Measurements from ENCODE around the gene FAM151B.
A peak's percentile ranks its signal among the peaks of the same experiment; 100 is the strongest.
"Not testable (repeated sequence)": the region's sequence is repeated elsewhere in the genome, so short reads cannot be mapped to it uniquely, and the experiment has no call there.

FAM151B gene, protein sequence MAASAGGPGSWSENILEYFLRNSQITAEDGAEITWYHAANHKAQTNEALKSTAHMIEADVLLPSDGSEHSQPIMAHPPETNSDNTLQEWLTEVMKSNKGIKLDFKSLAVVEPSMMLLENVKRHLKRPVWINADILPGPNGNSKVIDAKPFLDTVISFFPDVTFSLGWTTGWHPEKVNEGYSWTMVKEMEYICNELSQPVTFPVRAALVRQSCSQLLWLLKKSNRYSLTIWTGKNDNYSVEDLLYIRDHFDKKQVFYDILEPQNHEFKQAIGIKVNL

DNA sequence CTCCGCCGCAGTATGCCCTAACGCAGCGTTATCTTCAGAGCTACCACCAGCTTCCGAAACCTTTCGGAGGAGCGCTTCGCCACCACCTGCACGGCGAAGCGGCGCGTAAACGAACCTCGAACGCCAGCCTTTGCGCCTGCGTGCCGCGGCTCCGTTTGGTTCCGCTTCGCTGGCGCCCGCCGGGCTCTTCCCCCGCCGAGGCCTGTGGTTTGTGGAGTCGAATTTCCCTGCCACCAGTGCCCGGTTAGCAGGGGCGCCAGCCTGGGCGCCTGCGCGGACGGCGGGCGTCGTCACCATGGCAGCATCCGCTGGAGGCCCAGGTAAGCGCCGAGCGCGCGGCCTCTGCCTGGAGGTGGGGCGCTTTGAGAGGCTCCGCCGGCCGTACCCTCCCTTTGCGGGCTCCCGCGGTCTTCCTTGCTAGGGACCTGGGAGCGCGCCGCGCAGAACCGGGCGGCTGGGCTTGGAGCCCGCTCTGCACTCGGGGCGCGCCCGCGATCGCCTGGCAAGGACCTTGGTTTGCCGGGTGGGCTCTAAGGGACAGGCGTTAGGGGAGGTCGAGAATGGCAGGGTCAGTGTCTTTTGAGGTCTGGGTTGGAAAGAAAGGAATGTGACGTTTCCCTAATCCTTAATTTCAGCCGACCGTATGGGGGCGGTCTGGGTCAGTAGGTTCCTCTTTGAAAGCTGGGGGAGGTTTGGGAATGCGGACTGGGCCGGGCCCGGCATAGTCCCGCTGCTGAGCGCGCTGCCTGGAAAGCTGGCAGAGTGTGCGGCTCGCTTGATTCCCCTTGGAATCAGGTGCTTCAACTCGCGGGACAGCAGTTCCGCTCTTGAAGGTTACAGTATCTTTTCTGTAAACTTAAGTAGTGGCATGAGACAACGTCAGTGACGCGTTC lies at the start of gene FAM151B:
FAM151B (plus strand) TSS at position 272 of the 893 bp plus-strand sequence; CDS start at position 296, 24 bp downstream.
- peak; percentile 85 for DNase-seq

- no peak for DNase-seq
Observed at GRCh38 chr5:80438739-80439138, 49.2 kb upstream of the FAM151B start.

DNA sequence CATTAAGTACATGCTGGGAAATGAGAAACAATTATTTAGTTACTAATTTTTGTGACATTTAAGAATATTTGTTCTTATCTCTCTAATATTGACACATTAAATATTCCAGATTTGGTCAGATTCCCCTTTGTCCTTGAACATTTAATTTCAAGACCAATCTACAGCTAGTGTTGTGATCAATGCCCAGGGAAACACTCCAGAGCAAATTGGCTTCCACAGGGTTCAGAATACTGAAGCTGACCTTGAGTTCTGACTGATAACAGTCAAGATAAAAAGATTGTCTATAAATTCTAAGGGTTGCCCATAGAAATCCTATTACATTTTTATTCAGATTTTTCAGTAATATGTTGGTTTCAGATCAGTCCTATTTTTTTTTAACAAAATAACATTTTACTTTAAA lies 48.7 kb upstream of the FAM151B start:
- DNase-seq, result no peak

- DNase-seq, result no peak
Observed at GRCh38 chr5:80442742-80443141, 45.2 kb upstream of the FAM151B start.

GRCh38 chr5:80453366-80453765 lies 34.5 kb upstream of the FAM151B start:
- no peak for DNase-seq

- no peak for DNase-seq
Observed at GRCh38 chr5:80463269-80463668, 24.6 kb upstream of the FAM151B start.

DNA sequence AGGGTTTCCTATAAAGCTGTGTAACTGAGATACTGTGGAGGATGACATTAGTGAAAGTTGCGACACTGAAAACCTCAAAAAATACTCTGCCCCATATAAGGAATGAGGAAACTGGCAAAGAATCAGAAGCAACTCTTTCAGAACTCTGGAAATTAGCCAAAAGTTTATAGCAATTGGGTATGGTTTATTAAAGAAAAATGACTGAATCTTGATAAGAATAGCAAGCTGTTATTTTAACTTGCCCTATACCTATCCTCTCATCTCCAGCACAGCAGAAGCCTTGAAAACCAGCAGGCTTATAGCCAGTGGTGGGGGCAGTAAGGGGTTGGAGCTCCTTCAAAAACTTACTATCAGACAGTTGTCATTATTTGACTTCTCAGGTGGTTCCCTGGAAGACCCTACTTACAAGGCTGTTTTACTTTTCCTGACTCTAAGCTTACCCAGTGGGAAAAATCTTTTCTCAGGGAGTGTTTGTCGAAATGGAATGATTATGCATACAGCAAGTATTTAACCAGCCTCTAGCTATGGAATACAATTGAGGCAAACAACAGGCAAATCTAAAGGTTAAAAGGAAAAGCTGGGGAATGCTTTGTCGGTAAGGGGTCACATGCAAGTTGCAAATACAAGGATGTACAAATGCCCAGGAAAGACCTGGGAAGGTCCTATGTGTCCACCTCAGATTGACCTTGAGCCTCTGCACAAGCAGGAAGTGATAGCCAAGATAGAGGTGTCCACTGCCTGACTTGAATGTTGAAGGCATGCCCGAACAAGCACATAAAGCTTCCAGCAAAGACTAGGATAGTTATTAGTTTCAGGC lies 21.0 kb upstream of the FAM151B start:
- DNase-seq, result no peak

DNA sequence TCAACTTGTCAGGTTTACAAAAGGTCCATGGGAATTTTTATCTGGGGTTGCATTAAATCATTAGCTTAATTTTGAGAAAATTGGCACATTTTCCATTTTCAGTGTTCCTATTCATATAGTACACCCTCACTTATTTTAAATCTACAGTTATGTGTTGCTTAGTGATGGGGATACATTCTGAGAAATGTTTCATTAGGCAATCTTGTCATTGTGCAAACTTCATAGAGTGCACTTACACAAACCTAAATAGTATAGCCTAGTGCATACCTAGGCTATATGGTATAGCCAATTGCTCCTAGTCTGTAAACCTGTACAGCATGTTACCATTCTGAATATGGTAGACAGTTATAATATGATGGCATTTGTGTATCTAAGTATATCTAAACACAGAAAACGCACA lies 19.8 kb upstream of the FAM151B start:
- DNase-seq, result no peak

DNA sequence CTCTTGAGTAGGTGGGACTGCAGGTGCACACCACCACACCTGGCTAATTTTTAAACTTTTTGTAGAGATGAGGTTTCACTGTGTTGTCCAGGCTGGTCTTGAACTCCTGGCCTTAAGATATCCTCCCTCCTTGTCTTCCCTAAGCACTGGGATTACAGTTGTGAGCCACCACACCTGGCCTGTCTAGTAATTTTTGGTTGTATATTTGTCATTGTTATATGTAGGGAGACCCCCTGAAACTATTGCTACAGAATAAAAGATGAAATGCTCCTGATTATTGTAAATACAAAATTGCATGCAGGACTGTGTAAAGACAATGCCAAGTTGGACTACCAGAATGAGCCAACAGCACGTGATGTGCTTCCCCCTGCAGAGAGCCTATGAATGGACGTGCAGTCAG lies 17.3 kb upstream of the FAM151B start:
- not testable (repeated sequence) for DNase-seq

- no peak for DNase-seq
Observed at GRCh38 chr5:80474929-80475328, 13.0 kb upstream of the FAM151B start.

DNA sequence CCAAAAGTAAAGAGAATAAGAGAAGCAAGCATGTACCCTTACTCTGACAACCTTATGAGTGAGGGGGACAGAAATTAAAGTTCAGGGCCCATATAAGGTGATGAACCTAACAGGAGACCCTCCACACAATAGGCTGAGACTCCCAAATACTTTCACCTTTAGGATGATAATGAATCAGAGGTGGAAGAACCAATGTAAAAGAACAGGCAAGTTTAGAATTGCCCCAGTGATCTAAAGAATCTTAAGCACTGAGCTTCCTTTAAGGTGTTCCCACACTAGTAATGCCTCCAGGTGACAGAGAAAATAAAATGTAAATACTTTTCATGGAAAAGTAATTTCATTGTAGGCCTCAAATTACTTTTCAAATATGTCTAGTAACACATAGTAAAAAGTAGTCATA lies 8.2 kb upstream of the FAM151B start:
- DNase-seq, result no peak

- DNase-seq, result no peak
Observed at GRCh38 chr5:80480354-80480753, 7.5 kb upstream of the FAM151B start.

GRCh38 chr5:80481019-80481893 lies 6.6 kb upstream of the FAM151B start:
- no peak for DNase-seq

DNA sequence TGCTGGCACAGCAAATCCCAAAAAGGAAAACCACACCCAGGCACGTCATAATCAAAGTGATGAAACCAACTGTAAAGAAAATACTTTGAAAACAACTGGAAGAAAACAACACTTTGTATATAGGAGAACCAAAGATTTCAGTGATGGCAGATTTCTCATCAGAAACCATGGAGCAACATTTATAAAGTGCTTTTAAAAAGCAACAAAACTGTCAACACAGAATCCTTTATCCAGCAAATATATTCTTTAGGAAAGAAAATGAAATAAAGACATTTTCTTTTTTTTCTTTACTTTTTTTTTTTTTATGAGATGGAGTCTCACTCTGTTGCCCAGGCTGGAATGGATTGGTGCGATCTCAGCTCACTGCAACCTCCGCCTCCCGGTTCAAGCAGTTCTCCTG lies 5.3 kb upstream of the FAM151B start:
- DNase-seq, result no peak

DNA sequence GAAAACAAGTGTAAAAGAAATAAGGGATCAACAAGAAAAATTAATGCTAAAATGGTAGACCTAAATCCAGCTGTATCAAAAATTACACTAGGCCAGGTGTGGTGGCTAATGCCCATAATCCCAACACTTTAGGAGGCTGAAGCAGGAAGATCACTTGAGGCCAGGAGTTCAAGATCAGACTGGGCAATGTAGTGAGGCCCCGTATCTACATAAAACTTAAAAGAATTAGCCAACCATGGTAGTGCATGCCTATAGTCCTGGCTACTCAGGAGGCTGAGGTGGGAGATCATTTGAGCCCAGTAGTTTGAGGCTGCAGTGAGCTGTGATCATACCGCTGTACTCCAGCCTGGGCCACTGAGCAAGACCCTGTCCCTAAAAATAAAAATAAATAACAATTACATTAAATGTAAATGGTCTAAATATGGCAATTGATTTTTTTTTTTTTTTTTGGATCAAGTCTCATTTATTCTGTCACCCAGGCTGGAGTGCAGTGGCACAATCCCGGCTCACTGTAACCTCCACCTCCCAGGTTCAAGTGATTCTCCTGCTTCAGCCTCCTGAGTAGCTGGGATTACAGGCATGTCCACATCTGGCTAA lies 4.2 kb upstream of the FAM151B start:
- DNase-seq, result no peak

DNA sequence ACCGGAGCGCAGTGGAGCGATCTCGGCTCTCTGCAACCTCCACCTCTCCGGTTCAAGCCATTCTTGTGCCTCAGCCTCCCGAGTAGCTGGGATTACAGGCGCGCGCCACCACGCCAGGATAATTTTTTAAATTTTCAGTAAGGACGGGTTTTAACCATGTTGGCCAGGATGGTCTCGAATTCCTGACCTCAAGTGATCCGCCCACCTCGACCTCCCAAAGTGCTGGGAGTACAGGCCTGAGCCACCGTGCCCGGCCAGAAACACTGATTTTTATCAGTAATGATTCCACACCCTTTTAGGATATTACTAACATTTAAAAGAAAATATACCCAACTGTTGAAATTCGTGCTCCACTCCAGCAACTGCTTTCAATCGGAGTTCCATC lies 464 bp upstream of the FAM151B start:
- DNase-seq, result no peak

DNA sequence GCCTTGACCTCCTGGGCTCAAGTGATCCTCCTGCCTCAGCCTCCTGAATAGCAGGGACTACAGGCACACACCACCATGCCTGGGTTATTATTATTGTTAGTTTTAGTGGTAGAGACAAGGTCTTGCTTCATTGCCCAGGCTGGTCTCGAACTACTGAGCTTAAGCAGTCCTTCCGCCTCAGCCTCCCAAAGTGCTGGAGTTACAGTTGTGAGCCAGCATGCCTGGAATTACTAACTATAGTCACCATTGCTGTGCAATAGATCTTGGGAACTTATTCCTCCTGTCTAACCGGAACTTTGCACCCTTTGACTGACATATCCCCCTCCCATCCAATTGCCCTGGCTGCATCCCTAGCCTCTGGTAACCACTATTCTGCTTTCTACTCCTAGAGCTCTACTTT lies 3.4 kb downstream of the FAM151B start:
- DNase-seq, result no peak

DNA sequence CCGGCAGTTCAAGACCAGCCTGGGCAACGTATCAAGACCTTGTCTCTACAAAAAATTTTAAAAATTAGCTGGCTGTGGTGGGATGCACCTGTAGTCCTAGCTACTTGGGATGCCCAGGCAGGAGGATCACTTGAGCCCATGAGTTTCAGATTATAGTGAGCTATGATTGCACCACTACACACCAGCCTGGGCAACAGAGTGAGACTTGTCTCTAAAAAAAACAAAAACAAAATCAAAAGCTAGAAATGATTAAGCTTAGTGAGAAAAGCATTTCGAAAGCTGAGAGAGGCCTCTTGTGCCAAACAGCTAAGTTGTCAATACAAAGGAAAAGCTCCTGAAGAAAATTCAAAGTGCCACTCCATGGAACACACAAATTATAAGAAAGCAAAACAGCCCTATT lies 4.8 kb downstream of the FAM151B start:
- DNase-seq, result no peak

GRCh38 chr5:80493443-80493842 lies 5.5 kb downstream of the FAM151B start:
- not testable (repeated sequence) for DNase-seq

DNA sequence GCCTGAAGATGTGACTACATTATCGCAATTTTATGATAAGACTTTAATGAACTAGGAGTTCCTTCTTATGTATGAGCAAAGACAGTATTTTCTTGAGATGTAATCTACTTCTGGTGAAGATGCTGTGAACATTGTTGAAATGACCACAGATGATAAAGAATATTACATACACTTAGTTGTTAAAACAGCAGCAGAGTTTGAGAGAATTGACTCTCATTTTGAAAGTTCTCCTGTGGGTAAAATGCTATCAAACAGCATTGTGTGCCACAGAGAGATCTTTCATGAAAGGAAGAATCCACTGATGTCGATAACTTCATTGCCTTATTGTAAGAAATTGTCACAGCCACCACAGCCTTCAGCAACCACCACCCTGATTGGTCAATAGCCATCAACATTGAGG lies 8.0 kb downstream of the FAM151B start:
- no peak for DNase-seq

DNA sequence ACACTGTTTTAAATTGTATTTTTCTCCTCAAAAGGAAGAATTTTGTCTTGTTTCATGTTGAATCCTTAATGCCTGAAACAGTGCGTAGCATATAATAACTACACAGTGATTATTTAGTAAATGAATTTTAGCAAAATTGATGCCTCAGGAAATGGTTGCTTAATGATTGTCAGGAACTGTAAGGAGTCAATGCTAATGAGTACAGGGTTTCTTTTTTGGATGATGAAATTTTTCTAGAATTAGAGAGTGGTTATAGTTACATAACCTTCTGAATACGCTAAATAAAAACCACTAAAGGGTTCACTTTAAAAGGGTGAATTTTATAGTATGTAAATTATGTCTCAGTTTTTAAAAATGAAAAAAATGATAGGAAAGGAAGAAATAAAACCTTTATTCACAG lies 14.9 kb downstream of the FAM151B start:
- no peak for DNase-seq

GRCh38 chr5:80503641-80504040 lies 15.7 kb downstream of the FAM151B start:
- DNase-seq, result no peak

Data from NCI-H1105 (cell line).